ENCODE results near the gene SCARF1. TPM values are rescaled to one million over a fixed set of nuclear protein-coding genes. Genes with fewer than 3 reads are reported as not detected.

The SCARF1 gene
- polyA plus RNA-seq, 1 donor (not counting 4 experiments of a cell fraction or from before 2014, with no cell fraction given) = 0.05 TPM

DNA sequence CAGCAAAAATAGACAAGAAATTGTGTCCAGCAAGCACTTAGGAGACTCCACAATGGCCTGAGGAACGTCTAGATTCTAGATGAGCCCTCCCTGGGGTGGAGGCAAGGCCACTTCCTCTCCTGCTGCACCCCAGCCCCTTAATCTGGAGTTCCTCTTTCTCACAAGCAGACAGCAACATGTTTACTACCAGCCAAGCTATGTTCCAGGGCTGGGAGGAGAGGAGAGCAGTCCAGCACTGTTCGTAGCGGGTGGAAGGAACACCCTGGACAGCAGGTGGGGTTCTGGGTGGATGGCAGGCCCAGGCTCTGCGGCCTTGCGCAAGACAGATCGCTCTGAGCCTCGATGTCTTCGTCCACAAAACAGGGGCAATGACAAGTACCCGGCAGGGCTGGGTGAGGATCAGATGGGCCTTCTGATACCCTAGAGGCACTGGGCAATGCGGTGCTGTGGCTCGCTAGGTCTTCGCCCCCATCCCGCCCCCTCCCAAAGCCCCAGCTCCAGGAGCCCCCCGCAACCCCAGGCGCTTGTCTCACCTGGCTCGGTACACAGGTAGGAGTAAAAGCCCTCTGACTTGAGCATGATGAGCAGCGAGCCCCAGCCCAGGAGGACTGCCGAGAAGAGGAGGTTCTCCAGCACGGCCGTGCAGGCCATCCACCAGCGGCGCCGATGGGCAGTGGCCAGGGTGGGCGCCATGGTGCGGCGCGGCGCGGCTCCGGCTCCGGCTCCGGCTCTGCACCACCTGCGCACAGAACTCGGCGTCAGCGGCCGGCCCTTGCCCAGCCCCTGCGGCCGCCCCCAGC is 18.1 kb downstream of the SCARF1 start:
- no peak for DNase-seq (ENCODE audit: low read depth, low spot score)
- no peak overlapping the region for H3K27ac ChIP-seq (ENCODE audit: control insufficient read depth, insufficient read depth, low read length)

GRCh38 chr17:1626333-1626732 is 19.2 kb downstream of the SCARF1 start:
- H3K9ac ChIP-seq (ENCODE audit: control insufficient read depth, extremely low read depth, insufficient read depth, low read length) = no peak overlapping the region
- no peak overlapping the region for H2AFZ ChIP-seq (ENCODE audit: control insufficient read depth, low read length)
- no peak overlapping the region for H3K4me3 ChIP-seq (ENCODE audit: control insufficient read depth in 2 of 3, extremely low read depth in 1 of 3, insufficient read depth in 2 of 3, low read depth in 1 of 3, low read length in 3 of 3)
- TF ChIP-seq CTCF (optimal IDR thresholded peaks at IDR 0.05 in 1 of 3, IDR thresholded peaks at IDR 0.05 in 1 of 3, conservative IDR thresholded peaks at IDR 0.05 in 1 of 3; ENCODE audit: extremely low read depth in 1 of 3, insufficient read depth in 2 of 3, low read length in 3 of 3) = no peak
- no peak for TF ChIP-seq EZH2 (IDR thresholded peaks at IDR 0.05; ENCODE audit: low read length)
- H3K79me2 ChIP-seq (ENCODE audit: control insufficient read depth, insufficient read depth, low read length) = no peaks in the 10 kb centered on the region
- H3K9me3 ChIP-seq (ENCODE audit: control insufficient read depth, low read depth, low read length) = no peaks in the 10 kb centered on the region
- peaks cover 8% of the 10 kb centered on the region for H3K4me1 ChIP-seq (ENCODE audit: control insufficient read depth, extremely low read depth, insufficient read depth, low read length)
- H3K4me2 ChIP-seq (ENCODE audit: control insufficient read depth, extremely low read depth, insufficient read depth, low read depth, low read length) = no peak overlapping the region
- no peaks in the 10 kb centered on the region for H3K9me1 ChIP-seq (ENCODE audit: control insufficient read depth, extremely low read depth, insufficient read depth, low read length)
- dilution Hi-C loops (cut with MboI; ENCODE audit: extremely low pct_ligation_motif_present, low sequenced_read_pairs) = no loop called here
- FAIRE-seq (no peak), DNase-seq (ENCODE audit: low read depth, low spot score) (no peak)
- H4K20me1 ChIP-seq (ENCODE audit: control insufficient read depth, extremely low read depth, insufficient read depth, low read length) = no peaks in the 10 kb centered on the region
- no peak overlapping the region for H3K27ac ChIP-seq (ENCODE audit: control insufficient read depth, insufficient read depth, low read length)
- peaks cover 0 to 7% of the 10 kb centered on the region in 2 experiments for H3K36me3 ChIP-seq (ENCODE audit: control insufficient read depth in 2 of 2, extremely low read depth in 1 of 2, insufficient read depth in 2 of 2, low read length in 2 of 2)
- peaks cover 6% of the 10 kb centered on the region for H3K27me3 ChIP-seq (ENCODE audit: control insufficient read depth, extremely low read depth, insufficient read depth, low read length)

More for the DNA sequence above, 18.1 kb downstream of the SCARF1 start:
- peak overlapping the region; percentile 73 for H3K9ac ChIP-seq (ENCODE audit: control insufficient read depth, extremely low read depth, insufficient read depth, low read length)
- no peaks in the 10 kb centered on the region for H3K9me1 ChIP-seq (ENCODE audit: control insufficient read depth, extremely low read depth, insufficient read depth, low read length)
- dilution Hi-C loops (cut with MboI; ENCODE audit: extremely low pct_ligation_motif_present, low sequenced_read_pairs) = no loop called here
- TF ChIP-seq CTCF (optimal IDR thresholded peaks at IDR 0.05 in 1 of 3, IDR thresholded peaks at IDR 0.05 in 1 of 3, conservative IDR thresholded peaks at IDR 0.05 in 1 of 3; ENCODE audit: extremely low read depth in 1 of 3, insufficient read depth in 2 of 3, low read length in 3 of 3) (no peak), EZH2 (IDR thresholded peaks at IDR 0.05; ENCODE audit: low read length) (peak; percentile 19)
- no peak for FAIRE-seq
- peaks cover 0 to 5% of the 10 kb centered on the region in 2 experiments for H3K36me3 ChIP-seq (ENCODE audit: control insufficient read depth in 2 of 2, extremely low read depth in 1 of 2, insufficient read depth in 2 of 2, low read length in 2 of 2)
- no peaks in the 10 kb centered on the region for H4K20me1 ChIP-seq (ENCODE audit: control insufficient read depth, extremely low read depth, insufficient read depth, low read length)
- peak overlapping the region; percentile 74 to 76 (median 76) for H3K4me3 ChIP-seq (ENCODE audit: control insufficient read depth in 2 of 3, extremely low read depth in 1 of 3, insufficient read depth in 2 of 3, low read depth in 1 of 3, low read length in 3 of 3)
- no peaks in the 10 kb centered on the region for H3K79me2 ChIP-seq (ENCODE audit: control insufficient read depth, insufficient read depth, low read length)
- H2AFZ ChIP-seq (ENCODE audit: control insufficient read depth, low read length) = no peak overlapping the region
- H3K4me2 ChIP-seq (ENCODE audit: control insufficient read depth, extremely low read depth, insufficient read depth, low read depth, low read length) = peak overlapping the region; percentile 95
- peaks cover 8% of the 10 kb centered on the region for H3K4me1 ChIP-seq (ENCODE audit: control insufficient read depth, extremely low read depth, insufficient read depth, low read length)
- no peaks in the 10 kb centered on the region for H3K9me3 ChIP-seq (ENCODE audit: control insufficient read depth, low read depth, low read length)
- H3K27me3 ChIP-seq (ENCODE audit: control insufficient read depth, extremely low read depth, insufficient read depth, low read length) = peaks cover 6% of the 10 kb centered on the region
